Keratinocyte (primary cell): ENCODE data around the gene TMUB1. TPM values are rescaled to one million over a fixed set of nuclear protein-coding genes. Genes with fewer than 3 reads are reported as not detected.

Experiments used
- DNase-seq: peaks from one replicate; pipeline ENCODE4 v3.0.0-alpha.2; 2011; ENCODE audit warnings: low read depth, missing footprints, low spot score
- FAIRE-seq: peaks from 2 replicates; lab custom pipeline; 2011; peaks lifted over from hg19 to GRCh38; lab: Jason Lieb, UNC
- H2AFZ ChIP-seq: 2 replicates; pipeline ENCODE4 v1.6.0; 2012; ENCODE audit warnings: low read length, control low read depth, inconsistent platforms; ENCODE audit not compliant: control insufficient read depth
- H3K27ac ChIP-seq: 2 replicates; pipeline ENCODE4 v1.5.1; 2011; ENCODE audit warnings: low read length; ENCODE audit not compliant: control insufficient read depth, insufficient read depth
- H3K27me3 ChIP-seq: 3 replicates; pipeline ENCODE4 v1.6.0; 2011; ENCODE audit warnings: low read length; ENCODE audit not compliant: control insufficient read depth, insufficient read depth; ENCODE audit errors: extremely low read depth
- H3K36me3 ChIP-seq, 2 experiments: 2 replicates in 1 of 2; 3 replicates in 1 of 2; pipeline ENCODE4 v1.5.1; 2011; ENCODE audit warnings: low read length in 2 of 2, mild to moderate bottlenecking in 1 of 2; ENCODE audit not compliant: control insufficient read depth in 2 of 2, insufficient read depth in 2 of 2; ENCODE audit errors: extremely low read depth in 1 of 2
- H3K4me1 ChIP-seq: 3 replicates; pipeline ENCODE4 v1.5.1; 2011; ENCODE audit warnings: low read length; ENCODE audit not compliant: control insufficient read depth, insufficient read depth; ENCODE audit errors: extremely low read depth
- H3K4me2 ChIP-seq: 3 replicates; pipeline ENCODE4 v1.6.0; 2011; ENCODE audit warnings: low read depth, low read length; ENCODE audit not compliant: control insufficient read depth, insufficient read depth; ENCODE audit errors: extremely low read depth
- H3K4me3 ChIP-seq, 3 experiments: fragments of 200-600 bp in 1 of 3; sonication (generic) in 1 of 3; 2 replicates in 2 of 3; 3 replicates in 1 of 3; pipeline ENCODE4 v1.5.1; 2011 to 2016; ENCODE audit warnings: low read length in 3 of 3, mild to moderate bottlenecking in 3 of 3, control low read depth in 2 of 3, inconsistent platforms in 1 of 3, low read depth in 1 of 3, mixed read lengths in 1 of 3, mixed run types in 1 of 3, moderate library complexity in 1 of 3; ENCODE audit not compliant: control insufficient read depth in 2 of 3, insufficient read depth in 2 of 3; ENCODE audit errors: extremely low read depth in 1 of 3
- H3K79me2 ChIP-seq: 2 replicates; pipeline ENCODE4 v1.6.0; 2012; ENCODE audit warnings: low read length; ENCODE audit not compliant: control insufficient read depth, insufficient read depth
- H3K9ac ChIP-seq: 3 replicates; pipeline ENCODE4 v1.6.0; 2011; ENCODE audit warnings: low read length; ENCODE audit not compliant: control insufficient read depth, insufficient read depth; ENCODE audit errors: extremely low read depth
- H3K9me1 ChIP-seq: 3 replicates; pipeline ENCODE4 v1.6.0; 2011; ENCODE audit warnings: low read length; ENCODE audit not compliant: control insufficient read depth, insufficient read depth; ENCODE audit errors: extremely low read depth
- H3K9me3 ChIP-seq: 2 replicates; pipeline ENCODE4 v1.5.1; 2012; ENCODE audit warnings: low read depth, low read length; ENCODE audit not compliant: control insufficient read depth
- H4K20me1 ChIP-seq: 3 replicates; pipeline ENCODE4 v1.6.0; 2011; ENCODE audit warnings: low read length; ENCODE audit not compliant: control insufficient read depth, insufficient read depth; ENCODE audit errors: extremely low read depth
- CTCF ChIP-seq, 3 experiments: IDR thresholded peaks in 1 of 3; conservative IDR thresholded peaks in 1 of 3; optimal IDR thresholded peaks in 1 of 3; 2 replicates in 2 of 3; 3 replicates in 1 of 3; pipeline versions ENCODE3 to v1.5.1; 2011; ENCODE audit warnings: low read length in 3 of 3, mild to moderate bottlenecking in 3 of 3, moderate library complexity in 2 of 3, control low read depth in 1 of 3, inconsistent platforms in 1 of 3; ENCODE audit not compliant: insufficient read depth in 2 of 3; ENCODE audit errors: extremely low read depth in 1 of 3
- EZH2 ChIP-seq: IDR thresholded peaks from one replicate; pipeline ENCODE4 v1.6.1; 2012; ENCODE audit warnings: inconsistent platforms, mild to moderate bottlenecking, low read length, moderate library complexity
- dilution Hi-C: fragments of 300-500 bp; cut with MboI; formaldehyde crosslinking; loops from one replicate; pipeline ENCODE4 v1.7.0; 2020; ENCODE audit warnings: low sequenced_read_pairs; ENCODE audit not compliant: extremely low pct_ligation_motif_present
- polyA plus RNA-seq, 5 experiments: library from polyadenylated mRNA; depleted of rRNA in 3 of 5; stranded (reverse) in 3 of 5; stranded (forward) in 1 of 5; unstranded in 1 of 5; fragments of >200 nt; gene quantifications; 1 replicate in 1 of 5; 2 replicates in 3 of 5; 3 replicates in 1 of 5; pipeline versions ENCODE4 v1.2.1 to v1.2.3, GENCODE V29; 2011 to 2012; ENCODE audit warnings: missing spikeins in 2 of 5, low read depth in 1 of 5, low replicate concordance in 1 of 5

Gene TMUB1
- polyA plus RNA-seq, 1 donor (not counting 4 experiments of a cell fraction or from before 2014, with no cell fraction given), result 12.2 TPM

GRCh38 chr7:151063212-151063561 lies 20.1 kb downstream of the TMUB1 start:
- H3K36me3 ChIP-seq, result peaks cover 22 to 23% of the 10 kb centered on the region in 2 experiments
- H3K27me3 ChIP-seq, result no peaks in the 10 kb centered on the region
- H4K20me1 ChIP-seq, result peaks cover under 1% of the 10 kb centered on the region
- no peak overlapping the region for H3K4me2 ChIP-seq
- peaks cover 35% of the 10 kb centered on the region for H3K79me2 ChIP-seq
- H3K9me1 ChIP-seq, result peaks cover 4% of the 10 kb centered on the region
- H3K4me1 ChIP-seq, result peaks cover 32% of the 10 kb centered on the region
- no peak overlapping the region for H3K4me3 ChIP-seq
- H3K27ac ChIP-seq, result peak overlapping the region; percentile 14
- no peak overlapping the region for H3K9ac ChIP-seq
- DNase-seq (no peak), FAIRE-seq (no peak)
- TF ChIP-seq CTCF (optimal IDR thresholded peaks at IDR 0.05 in 1 of 3, IDR thresholded peaks at IDR 0.05 in 1 of 3, conservative IDR thresholded peaks at IDR 0.05 in 1 of 3; ENCODE audit: extremely low read depth in 1 of 3, insufficient read depth in 2 of 3, low read length in 3 of 3) (no peak), EZH2 (no peak)
- dilution Hi-C loops, result no loop called here
- H3K9me3 ChIP-seq, result no peaks in the 10 kb centered on the region
- no peak overlapping the region for H2AFZ ChIP-seq

GRCh38 chr7:151062399-151063211 lies 20.7 kb downstream of the TMUB1 start:
- dilution Hi-C loops, result no loop called here
- no peak overlapping the region for H2AFZ ChIP-seq
- H4K20me1 ChIP-seq, result no peaks in the 10 kb centered on the region
- H3K27me3 ChIP-seq, result no peaks in the 10 kb centered on the region
- FAIRE-seq, result no peak
- DNase-seq, result no peak
- peaks cover 35% of the 10 kb centered on the region for H3K79me2 ChIP-seq
- no peak overlapping the region for H3K27ac ChIP-seq
- peaks cover 32% of the 10 kb centered on the region for H3K4me1 ChIP-seq
- no peaks in the 10 kb centered on the region for H3K9me3 ChIP-seq
- peak overlapping the region; percentile 28 for H3K9ac ChIP-seq
- peaks cover 17 to 22% of the 10 kb centered on the region in 2 experiments for H3K36me3 ChIP-seq
- H3K4me3 ChIP-seq, result peak overlapping the region; percentile 27 to 48 (median 38)
- no peak for TF ChIP-seq CTCF (optimal IDR thresholded peaks at IDR 0.05 in 1 of 3, IDR thresholded peaks at IDR 0.05 in 1 of 3, conservative IDR thresholded peaks at IDR 0.05 in 1 of 3; ENCODE audit: extremely low read depth in 1 of 3, insufficient read depth in 2 of 3, low read length in 3 of 3)
- no peak for TF ChIP-seq EZH2
- H3K9me1 ChIP-seq, result peaks cover 4% of the 10 kb centered on the region
- peak overlapping the region; percentile 69 for H3K4me2 ChIP-seq
